Panc1 (cell line): Measurements from ENCODE around the gene CCDC47. TPM values are rescaled to one million over a fixed set of nuclear protein-coding genes. Genes with fewer than 3 reads are reported as not detected.

Experiments
- ATAC-seq: fragments of 200-7000 bp; cut with Tn5 transposase; 2 replicates; pipeline ENCODE4 v1.9.1; 2020; ENCODE audit warnings: mild to moderate bottlenecking, moderate library complexity
- BruUV-seq: library from RNA; stranded (reverse); fragments of 400-500 nt; replicated peaks from 2 replicates; lab custom pipeline; 2021; lab: Mats Ljungman, UMichigan
- CTCF ChIA-PET: fragments of 300-600 bp; sonication (Branson Sonifier 250); formaldehyde crosslinking; loops from one replicate; lab custom pipeline; 2022; ENCODE audit warnings: antibody characterized with exemption; lab: Charles Lee
- POLR2A ChIA-PET: fragments of 300-600 bp; sonication (Branson Sonifier 250); formaldehyde crosslinking; loops from one replicate; lab custom pipeline; 2022; ENCODE audit warnings: antibody characterized with exemption; lab: Charles Lee
- DNase-seq: peaks from one replicate; pipeline ENCODE4 v3.0.0-alpha.2; 2010; ENCODE audit warnings: low read depth, low spot score
- H3K27ac ChIP-seq: 2 replicates; pipeline ENCODE4 v1.5.1; 2011; ENCODE audit warnings: mild to moderate bottlenecking, low read length, inconsistent platforms
- H3K27me3 ChIP-seq: fragments of 200-500 bp; sonication (Bioruptor generic); 2 replicates; pipeline ENCODE4 v1.6.0; 2014; ENCODE audit warnings: low read length, inconsistent platforms; ENCODE audit not compliant: control insufficient read depth, insufficient read depth
- H3K36me3 ChIP-seq: fragments of 200-500 bp; sonication (Bioruptor generic); 2 replicates; pipeline ENCODE4 v1.5.1; 2014; ENCODE audit warnings: inconsistent platforms, mild to moderate bottlenecking, low read length, moderate library complexity; ENCODE audit not compliant: control insufficient read depth, insufficient read depth
- H3K4me1 ChIP-seq: 2 replicates; pipeline ENCODE4 v1.5.1; 2011; ENCODE audit warnings: inconsistent platforms, mild to moderate bottlenecking, low read length, moderate library complexity; ENCODE audit not compliant: control insufficient read depth, insufficient read depth
- H3K4me3 ChIP-seq, 2 experiments: 2 replicates each; pipeline ENCODE4 v1.5.1; 2011 to 2012; ENCODE audit warnings: low read depth in 2 of 2, low read length in 2 of 2, mild to moderate bottlenecking in 2 of 2, inconsistent platforms in 1 of 2, moderate library complexity in 1 of 2
- H3K9me3 ChIP-seq: fragments of 200-500 bp; sonication (Bioruptor generic); 2 replicates; pipeline ENCODE4 v1.5.1; 2014; ENCODE audit warnings: low read depth, mild to moderate bottlenecking, inconsistent platforms, low read length, moderate library complexity; ENCODE audit not compliant: control insufficient read depth, insufficient read depth
- CTCF ChIP-seq: fragments of 450-650 bp; IDR thresholded peaks from 2 replicates; pipeline ENCODE4 v1.5.1; 2017; ENCODE audit warnings: mild to moderate bottlenecking
- POLR2AphosphoS5 ChIP-seq: IDR thresholded peaks from 2 replicates; pipeline ENCODE4 v1.6.1; 2012; ENCODE audit warnings: mild to moderate bottlenecking, low read depth, low read length, moderate library complexity
- REST ChIP-seq, 2 experiments: IDR thresholded peaks; 2 replicates each; pipeline ENCODE4 v1.6.1; 2011 to 2012; ENCODE audit warnings: low read depth in 2 of 2, control low read depth in 1 of 2, low read length in 1 of 2, mild to moderate bottlenecking in 1 of 2, moderate library complexity in 1 of 2; ENCODE audit not compliant: insufficient read depth in 1 of 2
- SIN3A ChIP-seq: IDR thresholded peaks from 2 replicates; pipeline ENCODE4 v1.6.1; 2012; ENCODE audit warnings: low read depth, mild to moderate bottlenecking, low read length, moderate library complexity, borderline replicate concordance; ENCODE audit not compliant: insufficient read depth
- TCF7L2 ChIP-seq: IDR thresholded peaks from 2 replicates; pipeline ENCODE4 v1.6.1; 2011; ENCODE audit warnings: mild to moderate bottlenecking, low read depth, low read length, inconsistent platforms
- in situ Hi-C: cut with HindIII; loops from 2 replicates; pipeline ENCODE4 v1.10.0; 2016; ENCODE audit warnings: low sequenced_read_pairs, low pct_unique_long_range_greater_than_20kb
- intact Hi-C: fragments of 100-400 bp; cut with micrococcal nuclease; formaldehyde crosslinking; loops from one replicate; pipeline ENCODE4 v1.10.0; 2022; ENCODE audit not compliant: unreplicated experiment
- total RNA-seq: library from RNA; stranded (reverse); gene quantifications from one replicate; pipeline ENCODE4 v1.2.1, GENCODE V29; 2021; ENCODE audit not compliant: unreplicated experiment

Gene CCDC47
- total RNA-seq, 1 experiment from 2014 or later = 64.8 TPM

GRCh38 chr17:63785556-63785955 is 12.2 kb upstream of the CCDC47 start:
- no peak overlapping the region for H3K4me3 ChIP-seq
- peaks cover 4% of the 10 kb centered on the region for H3K4me1 ChIP-seq
- peaks cover 7% of the 10 kb centered on the region for H3K36me3 ChIP-seq
- no peaks in the 10 kb centered on the region for H3K9me3 ChIP-seq
- no peak overlapping the region for H3K27ac ChIP-seq
- no peak for TF ChIP-seq SIN3A
- TF ChIP-seq CTCF = no peak
- TF ChIP-seq REST (IDR thresholded peaks at IDR 0.05; ENCODE audit: insufficient read depth in 1 of 2, low read depth in 2 of 2, low read length in 1 of 2) = no peak
- TF ChIP-seq TCF7L2 = no peak
- TF ChIP-seq POLR2AphosphoS5 = no peak
- DNase-seq (no peak), ATAC-seq (no peak)
- ChIA-PET POLR2A (interaction anchor here (0.6 kb wide), 1 partner anchor 36 kb away, joined by 6 read pairs; no protein-coding TSS in a partner anchor), CTCF (no interaction called here)
- no peaks in the 10 kb centered on the region for H3K27me3 ChIP-seq
- in situ Hi-C loops = no loop called here
- intact Hi-C loops = no loop called here
- BruUV-seq = no TSS peak

- no TSS peak for BruUV-seq
- ATAC-seq (no peak), DNase-seq (no peak)
- Histone ChIP-seq H3K9me3 (no peaks in the 10 kb centered on the region), H3K4me1 (peaks cover 8% of the 10 kb centered on the region), H3K27ac (no peak overlapping the region), H3K27me3 (no peaks in the 10 kb centered on the region), H3K36me3 (peaks cover 3% of the 10 kb centered on the region), H3K4me3 (no peak overlapping the region)
- ChIA-PET POLR2A (no interaction called here), CTCF (no interaction called here)
- in situ Hi-C loops = no loop called here
- no peak for TF ChIP-seq POLR2AphosphoS5
- TF ChIP-seq CTCF = no peak
- no peak for TF ChIP-seq REST (IDR thresholded peaks at IDR 0.05; ENCODE audit: insufficient read depth in 1 of 2, low read depth in 2 of 2, low read length in 1 of 2)
- no peak for TF ChIP-seq TCF7L2
- no peak for TF ChIP-seq SIN3A
- intact Hi-C loops = no loop called here
These were observed 10.1 kb upstream of the CCDC47 start for GRCh38 chr17:63783522-63783921.
